Activated CD4-positive, CD25-positive, alpha-beta regulatory T cell treated with anti-CD3 and anti-CD28 coated beads, Interleukin-2, amount 50 U/mL, for 72 hours (primary cell): ENCODE results near the gene GLIS1.

Experiments
- DNase-seq: peaks from one replicate; pipeline ENCODE4 v3.0.0; 2021

GLIS1 gene

DNA sequence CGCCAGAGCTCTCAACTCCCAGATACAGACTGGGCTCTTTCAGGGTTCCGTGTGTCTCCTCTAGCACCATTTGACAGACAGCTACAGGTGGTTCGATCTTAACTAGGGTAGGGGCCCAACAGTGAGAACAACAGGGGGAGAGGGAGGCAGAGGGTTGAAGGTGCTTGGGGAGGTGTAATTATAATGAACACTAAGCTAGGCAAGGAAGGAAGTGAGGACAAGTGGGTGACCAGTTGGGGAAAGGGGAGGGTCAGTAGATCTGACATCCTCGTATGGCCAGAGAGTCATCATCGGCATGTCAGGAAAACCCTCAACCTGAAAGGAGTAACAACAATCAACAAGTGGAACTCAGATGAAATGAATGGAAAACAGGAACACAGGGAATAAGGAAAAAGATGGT, 22.8 kb downstream of the GLIS1 start:
- no peak for DNase-seq

DNA sequence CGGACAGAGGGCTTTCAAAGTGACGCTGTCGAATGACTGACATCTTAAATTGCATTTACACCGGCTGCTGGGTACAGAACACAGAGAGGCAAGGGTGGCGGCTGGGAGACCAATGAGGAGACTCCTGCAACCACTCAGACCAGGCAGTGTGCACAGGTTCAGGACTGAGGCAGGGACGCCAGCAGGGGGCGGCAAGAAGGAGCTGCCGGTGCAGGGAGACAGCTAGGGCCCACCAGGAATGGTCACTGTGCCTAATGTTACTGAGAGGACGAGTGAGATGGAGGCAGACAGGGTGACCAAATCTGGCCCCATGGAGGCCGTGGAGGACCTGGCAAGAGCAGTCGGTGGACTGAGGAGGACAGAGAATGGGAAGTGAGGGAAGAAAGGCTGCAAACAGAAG, 23.5 kb downstream of the GLIS1 start:
- no peak for DNase-seq

DNA sequence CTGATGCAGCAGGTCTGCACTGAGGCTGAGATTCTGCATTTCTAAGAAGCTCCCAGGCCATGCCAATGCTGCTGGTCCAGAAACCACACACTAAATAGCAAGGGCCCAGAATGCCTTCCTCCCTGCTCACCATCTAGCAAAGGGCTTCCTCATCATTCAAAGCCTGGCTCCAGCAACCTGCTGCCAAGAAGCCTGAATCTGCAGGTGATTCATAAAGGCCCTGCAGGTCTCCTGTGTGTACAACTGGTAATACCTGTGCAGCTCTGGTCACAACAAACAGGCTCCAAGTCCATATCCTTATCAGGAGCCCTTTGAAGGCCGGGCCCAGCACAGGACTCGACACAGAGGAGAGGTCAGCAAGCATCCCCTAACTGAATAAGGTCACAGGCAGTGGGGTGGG, 26.7 kb downstream of the GLIS1 start:
- no peak for DNase-seq

DNA sequence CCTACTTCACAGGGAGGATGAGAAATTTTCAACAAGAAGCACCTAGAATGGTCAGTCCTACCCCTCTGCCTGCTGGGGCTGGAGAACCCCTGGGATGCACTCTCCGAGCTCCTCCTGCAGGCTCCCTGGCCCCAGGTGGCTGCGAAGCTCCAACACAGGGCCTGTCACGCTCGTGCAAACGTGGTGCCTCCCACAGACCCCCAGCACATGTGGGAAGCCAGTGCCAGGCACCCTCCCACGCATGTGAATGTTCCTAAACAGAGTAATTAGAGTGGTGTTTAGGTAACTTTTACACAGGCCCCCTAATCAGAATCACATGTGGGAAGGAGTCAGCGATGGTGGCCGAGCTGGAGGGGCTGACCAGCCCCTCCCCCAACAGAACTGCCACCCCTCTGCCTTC, 28.4 kb downstream of the GLIS1 start:
- DNase-seq = no peak

DNA sequence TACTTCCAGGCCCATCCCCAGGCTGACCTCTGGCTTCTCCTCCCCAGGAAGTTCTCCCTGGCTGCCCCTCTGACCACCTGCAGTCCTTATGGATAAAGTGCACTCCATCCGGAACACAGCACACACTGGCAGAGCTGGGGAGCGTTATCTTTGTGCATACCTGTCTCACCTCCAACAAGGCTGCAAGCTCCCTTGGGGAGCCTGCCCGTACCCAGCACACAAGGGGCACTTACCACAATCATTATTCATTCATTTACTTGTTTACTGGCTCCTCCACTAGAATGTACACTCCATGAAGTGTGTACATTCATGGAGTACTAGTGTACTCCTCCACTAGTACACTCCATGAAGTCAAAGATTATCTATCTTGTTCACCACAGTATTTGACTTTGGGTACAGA, 30.3 kb downstream of the GLIS1 start:
- no peak for DNase-seq

DNA sequence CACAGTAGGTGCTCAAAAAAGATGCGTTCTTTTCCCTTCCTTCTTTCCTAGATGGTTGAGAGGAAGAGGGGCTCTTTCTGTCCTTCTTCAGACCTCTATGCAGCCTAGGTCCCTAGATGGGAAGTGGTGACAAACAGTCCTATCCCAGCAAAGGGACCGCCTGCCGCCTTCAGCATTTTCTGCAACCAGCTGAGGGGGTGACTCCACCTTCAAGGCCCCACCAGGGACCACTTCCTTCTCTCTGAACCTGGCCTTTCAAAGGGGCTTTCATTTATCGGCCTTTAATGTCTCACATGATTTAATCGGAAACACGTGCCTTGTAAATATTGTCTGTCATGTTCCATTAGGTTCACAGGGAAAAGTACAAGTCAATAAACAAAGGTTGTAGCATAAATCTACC, 32.6 kb downstream of the GLIS1 start:
- no peak for DNase-seq

DNA sequence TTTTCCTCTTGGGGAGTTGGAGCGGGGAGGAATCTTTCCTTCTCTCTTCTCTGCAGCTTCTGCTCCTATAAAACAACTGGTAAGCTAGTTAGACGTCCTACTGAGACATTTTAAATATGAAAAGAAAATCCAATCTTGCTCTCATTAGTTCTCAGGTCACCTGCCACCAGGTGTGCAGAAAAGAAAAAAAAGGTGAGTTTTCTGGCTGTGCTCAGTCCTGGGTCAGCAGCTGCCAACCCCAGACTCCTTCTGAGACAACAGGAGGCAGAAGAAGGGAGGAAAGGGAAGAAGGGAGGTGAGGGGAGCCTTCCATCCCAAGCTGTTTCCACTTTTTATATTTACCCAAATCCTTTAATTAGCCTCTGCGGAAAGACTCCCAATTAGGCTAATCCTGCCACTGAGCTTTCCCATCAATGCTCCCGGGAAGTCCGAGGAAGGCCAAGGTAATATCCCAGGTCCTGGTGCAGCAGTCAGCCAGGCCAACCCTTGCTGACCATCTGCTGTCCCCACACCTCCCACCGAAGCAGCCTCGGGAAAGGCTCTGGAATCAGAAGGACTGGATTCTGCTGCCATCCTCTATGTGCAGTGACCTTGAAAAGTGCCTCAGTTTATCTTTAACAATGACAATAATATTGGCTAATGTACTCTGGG, 33.4 kb downstream of the GLIS1 start:
- DNase-seq = no peak

DNA sequence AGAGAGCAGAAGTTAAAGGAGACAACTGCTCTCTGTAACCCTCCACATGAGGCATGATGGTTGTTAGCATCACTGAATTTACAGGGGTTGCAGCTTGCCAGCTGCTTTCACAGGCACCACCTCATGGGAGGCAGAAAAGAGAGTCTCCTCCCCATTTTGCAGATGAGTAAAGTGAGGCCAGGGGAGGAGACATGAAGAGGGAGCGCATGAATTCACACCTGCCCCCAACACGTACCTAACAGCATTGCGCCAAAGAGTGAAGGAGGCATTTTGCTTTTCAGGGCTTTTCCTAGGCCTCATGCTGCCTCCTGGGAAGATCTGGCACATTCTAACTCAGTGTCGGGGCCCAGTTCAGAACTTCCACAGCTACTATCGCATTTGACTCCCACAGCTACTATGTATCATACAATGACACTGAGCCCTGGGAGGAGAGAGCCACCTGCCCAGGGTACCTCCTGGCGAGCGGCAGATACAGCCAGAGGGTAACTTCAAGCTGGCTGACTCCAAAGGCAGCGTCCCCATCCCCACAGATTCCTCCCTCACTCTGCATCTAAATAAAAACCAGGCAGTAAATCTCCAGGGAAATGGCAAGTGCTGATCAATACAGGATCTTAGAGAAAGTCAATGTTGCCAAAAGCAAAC, 34.0 kb downstream of the GLIS1 start:
- DNase-seq = no peak

DNA sequence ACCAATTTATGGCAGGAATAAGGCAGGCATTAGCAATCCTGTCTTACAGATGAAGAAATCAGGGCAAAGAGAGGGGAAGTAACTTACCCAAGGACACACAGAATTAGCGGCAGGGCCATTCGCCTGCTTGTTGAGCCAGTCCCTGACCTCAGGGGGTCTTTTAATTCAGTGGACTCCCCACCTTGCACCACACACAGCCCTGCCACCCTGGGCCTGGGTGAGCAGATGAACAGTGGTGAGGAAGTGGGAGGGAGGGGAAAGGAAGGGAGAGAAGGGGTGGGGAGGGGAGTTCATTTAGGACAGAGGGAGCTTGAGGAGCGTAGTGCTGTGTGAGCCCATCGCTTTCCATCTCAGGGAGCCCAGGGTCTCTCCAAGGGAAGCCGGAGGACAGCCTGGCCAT, 34.7 kb downstream of the GLIS1 start:
- no peak for DNase-seq

DNA sequence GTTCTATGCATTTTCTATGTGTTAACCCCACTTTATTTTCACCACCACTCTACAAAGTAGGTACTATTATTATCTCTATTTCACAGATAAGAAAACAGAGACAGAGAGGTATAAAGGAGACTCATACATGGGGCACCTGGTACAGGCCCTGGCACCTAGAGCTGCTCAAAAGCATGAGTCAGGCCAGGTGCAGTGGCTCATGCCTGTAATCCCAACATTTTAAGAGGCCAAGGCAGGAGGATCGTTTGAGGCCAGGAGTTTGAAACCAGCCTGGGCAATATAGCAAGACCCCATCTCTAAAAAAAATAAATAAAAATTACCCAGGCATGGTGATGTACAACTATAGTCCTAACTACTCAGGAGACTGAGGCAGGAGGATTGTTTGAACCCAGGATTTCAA, 35.8 kb downstream of the GLIS1 start:
- DNase-seq = no peak

DNA sequence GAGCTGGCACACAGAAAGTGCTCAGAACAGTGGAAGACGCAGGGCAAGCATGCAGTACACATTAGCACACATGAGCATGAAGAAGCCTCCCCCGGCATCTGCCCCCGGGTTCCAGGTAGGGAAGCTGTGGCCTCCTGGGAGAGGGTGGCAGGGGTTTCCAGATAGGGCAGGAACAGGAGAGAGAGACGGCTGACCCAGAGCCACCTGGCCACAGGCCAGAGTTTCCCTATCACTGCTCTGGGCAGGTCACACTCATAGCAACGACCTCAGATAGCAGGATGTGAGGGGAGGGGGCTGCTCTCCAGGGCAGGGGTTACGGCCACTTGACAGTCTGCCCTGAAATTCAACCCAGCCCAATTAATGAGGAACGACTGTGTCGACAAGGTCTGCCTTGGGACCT, 36.6 kb downstream of the GLIS1 start:
- no peak for DNase-seq

DNA sequence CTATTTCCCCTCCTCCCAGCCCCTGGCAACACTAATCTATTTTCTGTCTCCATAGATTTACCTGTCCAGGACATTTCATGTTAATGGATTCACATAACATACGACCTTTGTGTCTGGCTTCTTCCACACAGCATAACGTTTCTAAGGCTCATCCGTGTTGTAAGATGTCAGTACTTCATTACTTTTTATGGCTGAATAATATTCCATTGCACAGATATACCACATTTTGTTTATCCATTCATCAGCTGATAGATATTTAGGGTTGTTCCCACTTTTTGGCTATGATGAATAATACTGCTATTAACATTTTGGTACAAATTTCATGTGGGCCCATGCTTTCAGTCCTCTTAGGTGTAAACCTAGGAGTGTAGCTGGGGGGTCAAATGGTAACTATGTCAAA, 38.2 kb downstream of the GLIS1 start:
- no peak for DNase-seq

DNA sequence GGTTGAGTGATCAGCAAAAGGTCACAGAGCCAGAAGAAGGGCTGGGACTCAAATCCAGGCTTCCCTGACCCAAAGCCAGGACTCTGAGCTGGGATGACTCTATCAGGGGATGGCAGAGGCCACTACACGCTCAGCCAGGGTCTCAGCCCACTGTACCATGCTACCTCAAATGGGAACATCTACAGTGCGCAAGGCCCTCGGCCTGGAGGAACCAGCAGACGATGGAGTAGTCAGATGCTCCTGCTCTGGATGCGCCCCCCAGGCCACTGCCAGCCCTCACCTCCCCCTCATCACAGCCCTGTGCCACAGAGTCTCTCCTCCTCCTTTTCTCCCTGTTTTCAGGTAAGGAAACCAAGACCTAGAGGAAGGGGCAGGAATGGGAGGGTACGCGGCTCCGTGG, 39.0 kb downstream of the GLIS1 start:
- DNase-seq = no peak

DNA sequence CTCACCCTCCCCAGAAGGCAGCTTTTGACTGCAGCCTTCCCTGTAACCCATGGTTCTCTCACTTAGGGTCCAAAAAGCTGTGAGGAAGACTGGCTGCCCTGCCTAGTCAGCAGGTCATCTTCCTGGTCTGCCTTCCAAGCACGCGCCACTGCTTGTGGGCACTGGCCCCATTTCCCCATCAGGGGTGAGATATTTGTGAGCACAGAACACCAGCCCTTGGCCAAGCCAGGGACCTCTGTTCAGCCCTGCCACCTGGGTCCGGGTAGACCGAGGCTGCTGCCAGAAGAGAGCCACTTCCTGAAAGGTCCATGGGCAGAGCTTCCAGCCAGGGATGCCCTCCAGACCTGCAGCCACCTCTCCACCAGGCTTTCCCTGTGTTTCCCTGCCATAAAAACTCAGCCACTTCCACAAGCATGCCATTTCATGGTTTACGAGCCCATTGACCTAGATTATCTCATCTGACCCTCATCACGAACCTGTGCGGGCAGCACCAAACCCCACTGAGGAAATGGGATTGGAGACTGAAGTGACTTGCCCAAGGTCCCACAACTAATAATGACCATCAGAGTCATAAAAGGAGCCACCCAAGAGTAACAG, 40.5 kb downstream of the GLIS1 start:
- no peak for DNase-seq

DNA sequence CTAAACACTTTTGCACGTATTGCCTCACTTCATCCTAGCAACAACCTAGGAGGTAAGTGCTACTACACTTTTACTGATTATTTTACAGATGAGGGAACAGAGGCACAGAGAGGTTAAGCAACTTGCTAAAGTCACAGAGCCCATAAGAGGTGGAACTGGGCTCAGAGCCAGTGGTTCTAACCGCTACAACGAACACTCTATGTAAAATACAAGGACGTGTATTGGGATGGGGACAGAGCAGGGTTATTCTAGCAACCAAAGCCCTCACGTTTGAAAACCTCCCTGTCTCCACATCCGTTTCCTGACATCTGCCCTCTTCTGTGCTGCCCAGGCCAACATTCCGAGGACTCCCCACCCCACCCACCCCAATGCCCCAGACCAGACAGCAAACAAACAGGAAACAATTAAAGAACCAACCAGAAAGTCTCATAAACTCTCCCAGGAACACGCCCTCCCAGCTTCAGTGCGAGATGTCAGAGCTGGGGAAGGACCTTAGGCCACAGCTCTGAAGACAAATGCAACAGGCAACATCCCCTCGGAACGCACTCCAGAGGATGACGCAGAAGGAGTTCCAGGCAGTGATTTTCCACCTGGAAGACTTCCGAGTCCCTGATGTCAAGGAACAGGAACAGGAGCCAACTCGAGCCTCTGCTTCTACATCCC, 41.1 kb downstream of the GLIS1 start:
- no peak for DNase-seq

DNA sequence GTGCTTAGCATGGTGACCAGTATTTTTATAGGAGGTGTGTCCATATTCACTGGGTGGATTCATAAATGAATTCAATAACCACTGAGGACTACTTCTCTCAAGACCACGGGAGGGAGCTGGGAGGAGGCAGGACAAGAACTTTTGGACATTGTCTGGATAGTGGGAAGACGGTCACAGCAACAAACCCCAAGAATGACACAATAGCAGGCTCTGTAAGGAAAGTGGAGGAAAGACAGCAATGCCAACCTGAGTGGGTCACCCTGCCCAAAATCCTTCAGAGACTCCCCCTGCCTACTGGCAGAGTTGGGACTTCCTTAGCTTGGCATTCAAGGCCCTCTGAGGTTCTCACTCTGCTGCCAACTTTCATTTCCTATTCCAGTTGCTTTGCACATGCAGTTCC, 42.0 kb downstream of the GLIS1 start:
- no peak for DNase-seq

DNA sequence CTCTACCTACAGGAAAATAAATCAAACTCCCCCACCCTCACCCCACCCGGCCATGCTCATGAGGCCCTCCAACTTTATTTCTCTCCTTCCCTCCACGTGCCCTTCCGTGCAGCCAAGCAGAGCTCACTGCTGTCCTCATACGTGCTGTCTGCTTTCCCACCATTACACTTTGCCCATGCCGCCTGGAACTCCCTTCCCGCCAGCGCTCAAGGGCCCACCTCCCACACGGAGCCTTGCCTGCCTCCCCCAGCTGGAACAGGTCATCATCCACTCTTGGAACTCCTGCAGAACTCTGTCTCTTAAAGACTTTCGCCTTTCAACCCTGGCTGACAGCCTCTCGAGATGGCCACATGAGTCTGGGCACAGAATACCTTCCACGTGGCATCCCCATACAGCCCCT, 42.4 kb downstream of the GLIS1 start:
- DNase-seq = no peak

DNA sequence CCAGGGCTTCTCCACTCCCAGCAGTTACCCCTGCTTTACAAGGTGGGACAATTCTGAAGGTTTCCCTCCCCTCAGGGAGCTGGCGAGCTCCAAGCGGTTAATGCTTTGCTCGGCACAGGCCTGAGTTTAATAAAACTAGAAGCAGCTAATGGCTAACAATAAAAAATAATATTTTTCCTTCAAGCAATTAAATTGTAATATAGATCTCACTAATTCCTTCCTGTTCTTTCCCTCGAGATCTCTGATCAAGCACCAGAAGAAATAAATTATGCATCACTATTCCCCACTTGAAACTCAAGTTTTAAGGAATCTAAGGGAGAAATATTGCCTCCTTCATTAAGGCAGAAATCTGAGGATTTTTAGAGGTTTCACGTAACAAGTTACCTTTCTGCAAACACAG, 42.9 kb downstream of the GLIS1 start:
- DNase-seq = no peak

DNA sequence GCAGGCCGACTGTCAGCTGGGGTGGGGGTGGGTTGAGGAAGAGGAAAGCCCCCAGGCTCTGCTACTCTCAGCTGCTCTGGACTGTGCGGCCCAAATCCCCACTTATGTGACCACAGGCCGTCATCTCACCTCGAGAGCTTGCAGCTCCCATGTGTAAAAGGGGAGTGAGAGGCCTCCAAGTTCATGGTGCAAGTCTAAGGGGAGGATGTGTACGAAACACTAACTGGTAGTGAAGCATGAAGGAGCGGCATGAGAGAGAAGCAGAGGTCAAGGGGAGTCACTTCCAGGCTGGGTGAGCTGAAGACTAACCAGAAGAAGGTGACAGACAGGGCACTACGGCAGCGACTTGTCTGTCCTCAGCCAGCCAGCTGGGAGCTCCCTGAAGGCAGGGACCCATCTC, 43.8 kb downstream of the GLIS1 start:
- DNase-seq = no peak

DNA sequence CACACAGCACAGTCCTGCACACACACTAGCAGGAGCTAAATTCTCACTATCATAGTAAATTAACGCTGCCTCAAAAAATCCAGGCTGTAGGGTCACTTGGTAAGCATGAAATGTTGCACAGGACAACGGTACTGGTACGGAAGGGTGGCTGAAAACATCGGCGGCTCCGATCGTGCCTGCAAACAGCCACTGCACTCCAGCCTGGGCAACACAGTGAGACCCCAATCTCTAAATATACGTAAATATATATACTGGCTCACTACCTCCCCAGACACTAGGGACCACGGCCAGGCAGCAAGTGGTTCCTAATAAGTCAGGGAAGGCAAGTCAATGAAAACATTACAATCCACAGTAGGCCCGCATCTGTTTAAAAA, 44.3 kb downstream of the GLIS1 start:
- DNase-seq = no peak

DNA sequence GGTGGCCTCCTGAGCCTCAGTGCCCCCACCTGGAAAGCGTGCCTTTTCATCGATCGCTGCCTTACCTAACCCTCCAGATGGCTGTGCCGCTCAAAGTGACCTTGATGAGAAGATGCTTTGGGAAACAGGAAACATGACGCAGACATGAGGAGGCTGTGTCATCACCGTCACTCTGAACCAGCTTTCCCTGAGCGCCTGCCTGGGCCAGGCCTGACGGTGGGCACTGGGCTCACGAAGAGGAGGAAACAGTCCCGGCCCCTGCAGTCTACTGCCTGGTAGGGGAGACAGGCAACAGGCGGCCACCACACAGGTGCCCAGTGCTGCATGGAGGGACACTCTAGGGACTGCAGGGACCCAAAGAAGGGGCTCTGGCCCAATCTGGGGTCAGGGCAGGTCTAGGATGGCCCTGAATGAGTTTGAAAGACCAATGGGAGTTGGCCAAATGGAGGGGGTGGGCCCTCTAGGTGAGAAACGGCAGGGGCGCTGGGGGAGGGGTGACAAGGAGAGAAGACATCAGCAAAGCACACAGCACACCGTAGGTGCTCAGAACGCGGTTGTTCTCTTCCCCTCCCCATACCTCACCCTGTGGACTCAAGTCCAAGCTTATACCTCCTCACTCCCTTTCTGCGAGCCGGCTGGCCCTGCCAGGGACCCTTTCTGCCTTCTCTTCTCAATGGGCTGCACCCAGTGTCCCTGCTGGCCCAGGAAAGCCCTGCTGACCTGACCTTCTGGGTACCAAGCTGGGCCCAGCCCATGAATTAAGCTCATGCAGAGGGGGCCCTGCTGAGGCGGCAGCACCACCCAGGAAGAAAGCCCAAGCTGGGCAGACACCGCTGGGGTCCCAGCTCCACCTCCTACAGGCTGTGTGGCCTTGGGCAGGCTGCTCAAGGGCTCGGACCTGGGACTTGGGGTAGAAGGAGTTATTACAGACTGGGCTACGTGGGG, 44.9 kb downstream of the GLIS1 start:
- DNase-seq = no peak

DNA sequence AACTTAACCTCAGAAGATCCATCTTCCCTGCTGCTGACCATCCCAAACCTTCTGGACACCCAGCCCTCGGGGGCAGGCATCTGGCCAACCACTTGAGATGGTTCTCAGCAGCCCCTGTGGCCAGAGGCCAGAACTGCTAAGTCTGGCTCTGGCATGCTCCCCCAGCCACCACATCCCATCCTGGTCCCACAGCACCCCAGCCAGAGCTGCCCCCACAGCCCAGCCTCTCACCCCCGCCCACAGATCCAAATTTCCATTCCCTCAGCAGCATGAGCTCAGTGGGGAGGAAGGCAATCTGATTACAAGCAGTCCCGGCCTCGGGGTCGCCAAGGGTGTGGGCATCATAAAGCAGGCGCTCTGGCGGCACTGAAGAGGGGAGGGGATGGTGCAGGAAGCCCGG, 45.6 kb downstream of the GLIS1 start:
- no peak for DNase-seq

DNA sequence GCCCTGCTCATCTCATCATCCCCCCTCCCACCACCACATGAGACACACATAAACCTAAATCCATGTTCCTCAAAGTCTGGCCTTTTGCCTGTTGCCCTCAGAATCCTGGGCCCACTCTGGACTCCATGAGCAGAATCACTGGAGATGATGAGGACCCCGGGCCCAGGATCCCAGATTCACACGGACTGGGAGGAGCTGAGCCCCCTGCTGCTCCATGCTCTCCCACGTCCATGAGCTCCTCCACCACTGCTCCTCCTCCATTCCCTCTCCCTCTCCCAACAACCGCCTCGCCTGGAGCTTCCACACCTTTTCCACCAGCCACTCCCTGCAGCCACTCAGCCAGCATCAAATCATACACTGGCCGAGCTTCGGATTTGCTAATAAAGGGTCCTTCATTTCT, 47.6 kb downstream of the GLIS1 start:
- DNase-seq = no peak
